SK-N-MC (cell line): Measurements from ENCODE around the gene FOSL2.
A peak's percentile ranks its signal among the peaks of the same experiment; 100 is the strongest.

ENCODE experiments used
- DNase-seq: peaks from one replicate; pipeline ENCODE4 v3.0.0-alpha.2; 2011; ENCODE audit warnings: low read depth, low spot score
- H3K27ac ChIP-seq: fragments of 200-600 bp; sonication (generic); 2 replicates; pipeline ENCODE4 v1.5.1; 2016; ENCODE audit warnings: mixed run types
- H3K36me3 ChIP-seq: fragments of 200-600 bp; sonication (generic); 2 replicates; pipeline ENCODE4 v1.6.1; 2017; ENCODE audit warnings: antibody characterized with exemption, low read length, mixed read lengths; ENCODE audit not compliant: insufficient read depth
- H3K4me3 ChIP-seq: fragments of 200-600 bp; sonication (generic); 2 replicates; pipeline ENCODE4 v1.5.1; 2016
- H3K9ac ChIP-seq: fragments of 200-600 bp; sonication (generic); 2 replicates; pipeline ENCODE4 v1.8.0; 2017; ENCODE audit warnings: mixed run types, mixed read lengths; ENCODE audit not compliant: insufficient read length
- H3K9me3 ChIP-seq: fragments of 200-600 bp; sonication (generic); 2 replicates; pipeline ENCODE4 v1.6.1; 2017; ENCODE audit warnings: low read depth, mild to moderate bottlenecking, antibody characterized with exemption, low read length, moderate library complexity, mixed read lengths
- EZH2 ChIP-seq: fragments of 200-600 bp; sonication (generic); IDR thresholded peaks from one replicate; pipeline ENCODE4 v1.6.1; 2017; ENCODE audit warnings: antibody characterized with exemption
- FOXP2 ChIP-seq: optimal IDR thresholded peaks from 2 replicates; pipeline ENCODE3; 2011; ENCODE audit warnings: mild to moderate bottlenecking, moderate library complexity; ENCODE audit not compliant: insufficient read depth; ENCODE audit errors: extremely low read length, control extremely low read depth
- POLR2AphosphoS5 ChIP-seq: IDR thresholded peaks from 2 replicates; pipeline ENCODE4 v1.6.1; 2012; ENCODE audit warnings: mild to moderate bottlenecking, low read depth, low read length, borderline replicate concordance

Gene FOSL2

DNA sequence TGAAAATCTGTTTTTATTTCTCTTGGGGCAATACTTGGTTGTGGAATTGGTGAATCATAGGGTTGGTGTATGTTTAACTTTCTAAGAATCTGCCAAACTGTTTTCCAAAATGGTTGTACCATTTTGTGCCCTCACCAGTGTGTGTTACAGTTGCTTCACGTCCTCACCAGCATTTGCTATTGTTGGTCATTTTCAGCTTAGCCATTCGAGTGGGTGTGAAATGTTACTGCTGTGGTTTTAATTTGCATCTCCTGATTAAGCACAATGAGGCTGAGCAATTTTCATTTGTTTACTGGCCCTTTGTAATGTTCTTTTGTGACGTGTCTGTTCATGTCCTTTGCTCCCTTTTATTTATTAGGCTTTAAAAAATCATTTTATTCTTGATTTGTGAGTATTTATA, 49.7 kb downstream of the FOSL2 start:
- TF ChIP-seq POLR2AphosphoS5: no peak
- TF ChIP-seq EZH2: no peak
- Histone ChIP-seq H3K9me3 (no peaks in the 10 kb centered on the region), H3K9ac (no peak overlapping the region), H3K36me3 (no peaks in the 10 kb centered on the region), H3K27ac (no peak overlapping the region), H3K4me3 (no peak overlapping the region)
- no peak for DNase-seq

DNA sequence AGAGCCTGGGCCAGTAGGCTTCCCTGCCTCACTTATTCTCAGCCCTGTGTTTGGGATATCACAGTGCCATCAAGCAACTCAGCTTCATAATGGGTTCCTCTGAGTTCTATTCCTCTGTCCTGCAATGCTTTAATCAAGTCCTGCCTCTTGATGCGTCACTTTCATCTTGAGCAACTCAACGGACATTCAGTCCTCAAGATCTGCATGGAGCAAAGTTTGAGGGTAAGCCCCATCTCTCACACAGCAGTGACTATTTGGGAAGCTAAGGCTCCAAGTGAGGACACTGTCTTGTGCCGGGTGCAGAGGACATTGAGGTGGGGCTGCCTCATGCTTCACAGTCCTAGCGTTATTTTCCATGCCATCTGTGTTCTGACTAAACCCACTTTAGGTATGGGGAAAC, 52.3 kb downstream of the FOSL2 start:
- TF ChIP-seq POLR2AphosphoS5 (no peak), EZH2 (no peak), FOXP2 (no peak)
- no peaks in the 10 kb centered on the region for H3K9me3 ChIP-seq
- no peak overlapping the region for H3K27ac ChIP-seq
- no peaks in the 10 kb centered on the region for H3K36me3 ChIP-seq
- DNase-seq: no peak
- H3K4me3 ChIP-seq: no peak overlapping the region
- no peak overlapping the region for H3K9ac ChIP-seq

DNA sequence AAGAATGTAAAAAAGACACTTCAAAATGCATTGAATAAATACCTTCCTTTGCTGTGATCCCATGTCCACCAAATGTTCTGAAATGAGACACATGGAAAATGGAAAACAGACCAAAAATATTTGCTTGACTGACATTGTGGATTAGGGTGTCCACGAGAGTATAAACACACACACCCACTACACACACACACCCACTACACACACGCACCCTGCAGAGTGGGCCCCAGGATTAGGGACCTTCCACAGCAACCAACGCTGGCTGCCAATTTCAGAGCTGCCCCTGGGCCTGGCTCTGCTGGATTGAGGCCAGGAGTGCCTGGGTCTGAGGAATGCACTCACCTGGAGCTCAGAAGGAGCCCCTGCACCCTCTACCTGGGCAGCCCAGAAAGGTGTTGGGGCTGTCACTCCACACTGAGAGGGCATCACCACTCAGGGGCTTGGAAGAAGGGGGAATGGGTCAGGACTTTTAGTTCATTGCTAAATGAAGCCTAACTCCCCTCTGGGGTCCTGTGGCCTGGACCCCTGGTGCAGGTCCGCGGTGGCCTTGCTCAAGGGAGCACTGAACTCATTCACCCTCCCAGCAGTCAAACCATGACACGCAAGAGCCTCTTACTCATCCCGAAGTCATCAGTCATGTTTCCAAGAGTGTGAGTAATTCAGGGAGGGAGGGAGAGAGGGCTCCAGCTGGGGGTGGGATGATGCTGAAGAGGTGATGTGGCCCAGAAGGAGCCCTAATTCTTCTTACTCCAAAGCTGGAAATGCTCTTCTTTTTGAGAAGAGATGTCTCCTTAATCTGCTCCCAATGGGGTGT, 53.0 kb downstream of the FOSL2 start:
- H3K4me3 ChIP-seq: no peak overlapping the region
- no peak for DNase-seq
- no peaks in the 10 kb centered on the region for H3K36me3 ChIP-seq
- no peak overlapping the region for H3K9ac ChIP-seq
- H3K9me3 ChIP-seq: no peaks in the 10 kb centered on the region
- H3K27ac ChIP-seq: no peak overlapping the region
- TF ChIP-seq POLR2AphosphoS5: no peak
- no peak for TF ChIP-seq FOXP2
- no peak for TF ChIP-seq EZH2

DNA sequence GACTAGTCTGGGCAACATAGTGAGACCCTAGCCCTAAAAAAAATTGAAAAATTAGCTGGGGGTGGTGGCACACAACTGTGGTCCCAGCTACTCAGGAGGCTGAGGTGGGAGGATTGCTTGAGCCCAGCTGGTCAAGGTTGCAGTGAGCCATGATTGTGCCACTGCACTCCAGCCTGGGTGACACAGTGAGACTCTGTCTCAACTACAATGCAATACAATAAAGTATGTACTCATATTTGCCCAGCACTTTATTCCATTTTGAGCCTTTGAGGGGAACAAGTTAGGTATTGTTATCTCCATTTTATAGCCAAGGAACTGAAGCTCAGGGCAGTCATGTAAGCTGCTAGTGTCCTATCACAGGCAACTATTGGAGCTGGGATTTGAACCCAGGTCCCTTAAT, 53.9 kb downstream of the FOSL2 start:
- TF ChIP-seq POLR2AphosphoS5 (no peak), FOXP2 (no peak), EZH2 (no peak)
- no peaks in the 10 kb centered on the region for H3K9me3 ChIP-seq
- H3K4me3 ChIP-seq: no peak overlapping the region
- no peaks in the 10 kb centered on the region for H3K36me3 ChIP-seq
- no peak overlapping the region for H3K9ac ChIP-seq
- no peak for DNase-seq
- H3K27ac ChIP-seq: no peak overlapping the region

DNA sequence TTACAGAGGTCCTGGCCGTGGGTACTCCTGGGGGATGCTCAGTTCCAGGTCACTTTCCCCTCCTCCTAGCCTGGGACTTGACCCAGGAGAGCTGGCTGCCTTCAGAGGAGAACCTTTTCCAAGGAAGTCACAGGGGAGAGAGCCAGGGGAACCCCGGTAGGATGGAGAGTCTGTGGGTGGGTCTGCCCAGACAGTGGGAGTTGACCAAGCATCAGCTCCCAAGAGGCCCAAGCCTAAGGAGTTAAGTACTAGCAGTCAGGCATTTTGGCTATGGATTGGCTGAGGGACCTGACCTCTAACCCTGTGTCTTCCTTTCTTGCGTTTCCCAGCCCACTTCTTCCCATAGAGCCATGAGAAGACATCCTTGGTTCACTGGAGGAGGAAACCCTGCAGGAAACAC, 54.4 kb downstream of the FOSL2 start:
- no peak for TF ChIP-seq FOXP2
- no peak for TF ChIP-seq POLR2AphosphoS5
- no peak for TF ChIP-seq EZH2
- DNase-seq: no peak
- no peaks in the 10 kb centered on the region for H3K36me3 ChIP-seq
- H3K4me3 ChIP-seq: no peak overlapping the region
- no peak overlapping the region for H3K27ac ChIP-seq
- no peak overlapping the region for H3K9ac ChIP-seq
- H3K9me3 ChIP-seq: no peaks in the 10 kb centered on the region

DNA sequence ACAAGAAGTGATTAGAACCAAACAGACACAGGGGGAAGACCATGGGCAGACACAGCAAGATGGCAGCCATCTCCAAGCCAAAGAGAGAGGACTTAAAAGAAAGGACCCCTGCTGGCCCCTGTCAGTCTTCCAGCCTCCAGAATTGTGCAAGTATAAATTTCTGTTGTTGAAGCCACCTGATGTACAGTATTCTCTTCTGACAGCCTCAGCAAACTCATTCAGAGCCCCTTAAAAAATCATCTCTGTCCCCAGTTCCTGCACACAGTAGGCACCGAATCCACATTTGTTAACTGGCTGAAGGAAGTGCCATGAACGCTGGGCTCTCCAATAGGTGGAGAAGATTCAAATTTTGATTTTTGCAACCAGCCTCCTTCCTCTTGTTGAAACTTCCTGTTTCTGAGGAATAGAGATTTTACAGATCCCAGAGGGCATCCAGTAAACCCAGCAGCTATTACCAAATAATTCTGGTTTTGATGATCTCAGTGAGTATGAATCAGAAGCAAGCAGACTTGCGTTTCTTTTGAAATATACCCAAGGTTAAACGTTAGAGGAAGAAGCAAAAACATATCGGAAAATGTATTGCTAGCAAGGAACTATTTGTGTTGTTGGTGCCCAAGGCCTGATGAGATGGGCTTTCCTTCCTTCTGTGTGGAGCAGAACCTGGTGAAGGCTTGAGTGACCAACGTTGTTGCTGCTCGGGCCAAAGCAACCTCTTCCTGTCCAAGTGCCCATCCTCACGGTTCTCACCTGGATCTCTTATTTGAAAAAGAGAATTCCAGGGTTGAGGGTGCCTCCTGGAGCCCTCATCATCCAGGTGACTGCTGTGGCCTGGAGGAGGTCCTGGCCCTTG, 55.5 kb downstream of the FOSL2 start:
- no peak overlapping the region for H3K4me3 ChIP-seq
- no peak overlapping the region for H3K27ac ChIP-seq
- TF ChIP-seq POLR2AphosphoS5 (no peak), FOXP2 (no peak), EZH2 (no peak)
- H3K9me3 ChIP-seq: no peaks in the 10 kb centered on the region
- H3K9ac ChIP-seq: no peak overlapping the region
- H3K36me3 ChIP-seq: no peaks in the 10 kb centered on the region
- DNase-seq: peak; percentile 16

DNA sequence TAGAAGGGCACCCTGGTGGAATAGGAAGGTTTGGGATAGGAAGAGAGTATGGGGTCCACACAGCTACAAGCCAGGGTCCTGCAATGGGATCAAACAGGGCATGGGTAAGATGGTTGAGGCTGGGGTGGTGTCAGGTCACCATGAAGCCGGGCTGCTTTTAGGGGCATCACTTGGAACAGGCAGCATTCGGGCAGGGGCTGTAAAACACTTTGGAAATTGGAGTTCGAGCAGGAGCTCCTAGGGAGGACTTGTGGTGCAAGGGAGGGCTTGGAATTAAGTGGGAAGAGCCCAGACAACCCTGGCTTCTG, 56.1 kb downstream of the FOSL2 start:
- H3K27ac ChIP-seq: no peak overlapping the region
- H3K9ac ChIP-seq: no peak overlapping the region
- no peak for DNase-seq
- no peak for TF ChIP-seq FOXP2
- no peak for TF ChIP-seq EZH2
- no peak for TF ChIP-seq POLR2AphosphoS5
- no peaks in the 10 kb centered on the region for H3K36me3 ChIP-seq
- H3K9me3 ChIP-seq: no peaks in the 10 kb centered on the region
- no peak overlapping the region for H3K4me3 ChIP-seq

DNA sequence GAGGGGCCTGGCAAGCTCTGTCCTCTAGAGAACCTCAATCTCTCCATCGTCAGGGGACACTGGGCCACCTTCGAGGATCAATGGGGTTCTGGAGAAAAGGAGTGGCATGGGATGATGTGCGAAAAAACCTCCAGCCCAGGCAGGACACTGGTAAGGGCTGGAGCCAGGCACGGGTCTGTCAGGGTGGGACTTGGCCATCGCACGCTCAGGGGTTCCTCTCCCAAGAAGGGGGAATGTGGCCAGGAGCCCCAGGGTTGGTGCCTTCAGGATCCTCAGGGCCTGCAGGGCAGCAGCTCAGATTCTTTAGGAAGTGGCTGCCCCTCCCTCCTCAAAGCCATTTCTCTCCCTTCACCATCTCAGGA, 56.4 kb downstream of the FOSL2 start:
- H3K4me3 ChIP-seq: no peak overlapping the region
- DNase-seq: no peak
- H3K36me3 ChIP-seq: no peaks in the 10 kb centered on the region
- no peak overlapping the region for H3K27ac ChIP-seq
- no peaks in the 10 kb centered on the region for H3K9me3 ChIP-seq
- H3K9ac ChIP-seq: no peak overlapping the region
- no peak for TF ChIP-seq FOXP2
- TF ChIP-seq POLR2AphosphoS5: no peak
- TF ChIP-seq EZH2: no peak
